WTC11 (cell line): ENCODE data around the gene SERPINB6. TPM values are rescaled to one million over a fixed set of nuclear protein-coding genes. Genes with fewer than 3 reads are reported as not detected.

Experiments
- ATAC-seq: fragments of 200-7000 bp; cut with Tn5 transposase; 2 replicates; pipeline ENCODE4 v1.10.0; 2021; ENCODE audit warnings: mild to moderate bottlenecking, moderate library complexity
- CTCF ChIA-PET: fragments of 300-600 bp; sonication (Branson Sonifier 250); formaldehyde crosslinking; loops from one replicate; lab custom pipeline; 2021; ENCODE audit warnings: antibody characterized with exemption; lab: Charles Lee
- POLR2A ChIA-PET: fragments of 350-600 bp; sonication (Branson Sonifier 250); formaldehyde crosslinking; loops from one replicate; lab custom pipeline; 2021; ENCODE audit warnings: antibody characterized with exemption; lab: Charles Lee
- DNase-seq: peaks from one replicate; pipeline ENCODE4 v3.0.0; 2021; ENCODE audit warnings: low spot score
- H3K27ac Mint-ChIP-seq: 2 replicates; pipeline ENCODE4 v1.8.0; 2021; ENCODE audit warnings: mixed read lengths
- H3K27me3 Mint-ChIP-seq: 2 replicates; pipeline ENCODE4 v1.8.0; 2021; ENCODE audit warnings: low read depth, mild to moderate bottlenecking, moderate library complexity, mixed read lengths
- H3K36me3 Mint-ChIP-seq: 2 replicates; pipeline ENCODE4 v1.8.0; 2021; ENCODE audit warnings: mixed read lengths
- H3K4me1 Mint-ChIP-seq: 2 replicates; pipeline ENCODE4 v1.8.0; 2022; ENCODE audit warnings: mixed read lengths
- H3K4me3 Mint-ChIP-seq: 2 replicates; pipeline ENCODE4 v1.8.0; 2021; ENCODE audit warnings: mild to moderate bottlenecking, moderate library complexity, mixed read lengths
- H3K9me3 Mint-ChIP-seq: 2 replicates; pipeline ENCODE4 v1.8.0; 2021; ENCODE audit warnings: mixed read lengths
- ESRRA ChIP-seq: sonication (generic); formaldehyde crosslinking; IDR thresholded peaks from 2 replicates; pipeline ENCODE4 v1.8.1; 2022; ENCODE audit warnings: mild to moderate bottlenecking, missing genetic modification reagents, borderline replicate concordance
- FOXP1 ChIP-seq: sonication (generic); formaldehyde crosslinking; IDR thresholded peaks from 2 replicates; pipeline ENCODE4 v1.8.0; 2022; ENCODE audit warnings: missing genetic modification reagents, mild to moderate bottlenecking, moderate library complexity, borderline replicate concordance
- GABPB1 ChIP-seq: sonication (generic); formaldehyde crosslinking; IDR thresholded peaks from 2 replicates; pipeline ENCODE4 v1.8.1; 2023; ENCODE audit warnings: mild to moderate bottlenecking, missing genetic modification reagents
- GRHL2 ChIP-seq: fragments of 250-450 bp; sonication (Bioruptor Pico); IDR thresholded peaks from 2 replicates; pipeline ENCODE4 v1.8.0; 2022; ENCODE audit warnings: mild to moderate bottlenecking, moderate library complexity; ENCODE audit not compliant: insufficient replicate concordance, severe bottlenecking
- HMGA2 ChIP-seq: fragments of 250-450 bp; sonication (Bioruptor Pico); IDR thresholded peaks from 2 replicates; pipeline ENCODE4 v1.4.0; 2021; ENCODE audit warnings: mild to moderate bottlenecking, moderate library complexity
- JAZF1 ChIP-seq: fragments of 250-450 bp; sonication (Bioruptor Pico); IDR thresholded peaks from 2 replicates; pipeline ENCODE4 v1.9.0; 2021; ENCODE audit warnings: moderate library complexity, mild to moderate bottlenecking, inconsistent platforms
- MXD4 ChIP-seq: fragments of 250-450 bp; sonication (Bioruptor Pico); IDR thresholded peaks from 2 replicates; pipeline ENCODE4 v1.8.0; 2021; ENCODE audit warnings: mild to moderate bottlenecking, moderate library complexity, borderline replicate concordance
- MYBL2 ChIP-seq: sonication (generic); formaldehyde crosslinking; IDR thresholded peaks from 2 replicates; pipeline ENCODE4 v1.8.1; 2023; ENCODE audit warnings: mild to moderate bottlenecking, moderate library complexity, missing genetic modification reagents
- NFATC4 ChIP-seq: fragments of 250-450 bp; sonication (Bioruptor Pico); IDR thresholded peaks from 2 replicates; pipeline ENCODE4 v1.9.0; 2021; ENCODE audit warnings: mild to moderate bottlenecking
- NFE2L1 ChIP-seq: sonication (generic); formaldehyde crosslinking; IDR thresholded peaks from 2 replicates; pipeline ENCODE4 v1.8.1; 2023; ENCODE audit warnings: missing genetic modification reagents
- NFYB ChIP-seq: sonication (generic); formaldehyde crosslinking; conservative IDR thresholded peaks from 2 replicates; pipeline ENCODE4 v1.8.0; 2022; ENCODE audit warnings: low read depth, missing genetic modification reagents
- NR2C2 ChIP-seq: sonication (generic); formaldehyde crosslinking; IDR thresholded peaks from 2 replicates; pipeline ENCODE4 v1.8.0; 2022; ENCODE audit warnings: mild to moderate bottlenecking, missing genetic modification reagents
- NR3C1 ChIP-seq: sonication (generic); formaldehyde crosslinking; conservative IDR thresholded peaks from 2 replicates; pipeline ENCODE4 v1.8.1; 2023; ENCODE audit warnings: low read depth, mild to moderate bottlenecking, missing genetic modification reagents
- PRRX2 ChIP-seq: fragments of 250-450 bp; sonication (Bioruptor Pico); IDR thresholded peaks from 2 replicates; pipeline ENCODE4 v1.8.0; 2021; ENCODE audit warnings: mild to moderate bottlenecking
- RORB ChIP-seq: fragments of 250-450 bp; sonication (Bioruptor Pico); IDR thresholded peaks from 2 replicates; pipeline ENCODE4 v1.9.0; 2021; ENCODE audit warnings: mild to moderate bottlenecking
- TEAD1 ChIP-seq: sonication (generic); formaldehyde crosslinking; IDR thresholded peaks from 2 replicates; pipeline ENCODE4 v1.8.0; 2022; ENCODE audit warnings: mild to moderate bottlenecking, missing genetic modification reagents
- ZNF232 ChIP-seq: sonication (generic); formaldehyde crosslinking; IDR thresholded peaks from 2 replicates; pipeline ENCODE4 v1.8.0; 2022; ENCODE audit warnings: mild to moderate bottlenecking, missing genetic modification reagents
- ZNF416 ChIP-seq: fragments of 250-450 bp; sonication (Bioruptor Pico); IDR thresholded peaks from 2 replicates; pipeline ENCODE4 v1.9.0; 2021; ENCODE audit warnings: mild to moderate bottlenecking, inconsistent platforms
- ZNF423 ChIP-seq: fragments of 250-450 bp; sonication (Bioruptor Pico); IDR thresholded peaks from 2 replicates; pipeline ENCODE4 v2.1.2; 2022; ENCODE audit warnings: mild to moderate bottlenecking, moderate library complexity
- ZNF671 ChIP-seq: fragments of 250-450 bp; sonication (Bioruptor Pico); IDR thresholded peaks from 2 replicates; pipeline ENCODE4 v1.8.0; 2021; ENCODE audit warnings: mild to moderate bottlenecking
- total RNA-seq: library from RNA; stranded (reverse); gene quantifications from 3 replicates; pipeline ENCODE4 v1.2.3, GENCODE V29; 2021
- TF ChIP-seq, protein P1 (sequence below): sonication (generic); formaldehyde crosslinking; IDR thresholded peaks from 2 replicates; pipeline ENCODE4 v1.8.0; 2022; ENCODE audit warnings: mild to moderate bottlenecking, missing genetic modification reagents
- TF ChIP-seq, protein P2 (sequence below): sonication (generic); formaldehyde crosslinking; IDR thresholded peaks from 2 replicates; pipeline ENCODE4 v1.8.1; 2022; ENCODE audit warnings: low read depth, missing genetic modification reagents, borderline replicate concordance
- TF ChIP-seq, protein P3 (sequence below): sonication (generic); formaldehyde crosslinking; IDR thresholded peaks from 2 replicates; pipeline ENCODE4 v1.8.0; 2022; ENCODE audit warnings: mild to moderate bottlenecking, missing genetic modification reagents
- TF ChIP-seq, protein P4 (sequence below): fragments of 250-450 bp; sonication (Bioruptor Pico); IDR thresholded peaks from 2 replicates; pipeline ENCODE4 v2.1.2; 2022; ENCODE audit warnings: mild to moderate bottlenecking, moderate library complexity
- TF ChIP-seq, protein P5 (sequence below): sonication (generic); formaldehyde crosslinking; IDR thresholded peaks from 2 replicates; pipeline ENCODE4 v1.8.1; 2022; ENCODE audit warnings: mild to moderate bottlenecking, moderate library complexity, missing genetic modification reagents
- TF ChIP-seq, protein P6 (sequence below): fragments of 250-450 bp; sonication (Bioruptor Pico); IDR thresholded peaks from 2 replicates; pipeline ENCODE4 v1.9.0; 2021; ENCODE audit warnings: moderate library complexity, mild to moderate bottlenecking, inconsistent platforms, borderline replicate concordance

Gene SERPINB6
- total RNA-seq, 1 experiment from 2014 or later = 28.0 TPM

DNA sequence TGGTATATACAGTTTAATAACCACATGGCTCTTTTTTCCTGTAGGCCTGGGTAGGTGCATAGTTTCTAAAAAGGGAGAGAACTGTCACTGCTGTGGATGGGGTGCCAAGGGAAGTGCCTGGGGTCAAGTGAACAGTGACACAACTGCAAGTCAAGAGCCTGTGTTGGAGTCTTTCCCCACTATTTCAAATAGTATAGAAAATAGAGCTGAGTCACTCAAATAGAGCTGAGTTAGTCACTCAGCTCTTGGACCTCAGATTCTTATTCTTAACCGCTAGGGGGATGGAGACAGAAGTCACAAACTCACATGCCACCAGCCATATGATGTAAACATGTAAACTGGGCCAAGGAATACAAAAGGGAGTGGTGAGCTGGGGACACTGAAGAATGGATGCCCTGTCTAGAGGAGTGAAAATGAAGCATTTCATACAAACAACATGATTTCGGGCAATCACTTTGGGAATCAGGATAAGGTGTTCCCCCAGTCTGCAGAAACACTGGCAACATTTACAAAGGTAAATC, 30.5 kb upstream of the SERPINB6 start (continued):
- no peak for TF ChIP-seq FOXP1 (CRISPR knock-in tag)
- TF ChIP-seq TEAD1 (CRISPR knock-in tag) = no peak
- TF ChIP-seq NFE2L1 = no peak
- TF ChIP-seq ESRRA (CRISPR knock-in tag) = no peak
- TF ChIP-seq, protein P1, sequence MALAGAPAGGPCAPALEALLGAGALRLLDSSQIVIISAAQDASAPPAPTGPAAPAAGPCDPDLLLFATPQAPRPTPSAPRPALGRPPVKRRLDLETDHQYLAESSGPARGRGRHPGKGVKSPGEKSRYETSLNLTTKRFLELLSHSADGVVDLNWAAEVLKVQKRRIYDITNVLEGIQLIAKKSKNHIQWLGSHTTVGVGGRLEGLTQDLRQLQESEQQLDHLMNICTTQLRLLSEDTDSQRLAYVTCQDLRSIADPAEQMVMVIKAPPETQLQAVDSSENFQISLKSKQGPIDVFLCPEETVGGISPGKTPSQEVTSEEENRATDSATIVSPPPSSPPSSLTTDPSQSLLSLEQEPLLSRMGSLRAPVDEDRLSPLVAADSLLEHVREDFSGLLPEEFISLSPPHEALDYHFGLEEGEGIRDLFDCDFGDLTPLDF (CRISPR knock-in tag) = no peak
- no peak for TF ChIP-seq MYBL2 (CRISPR knock-in tag)
- no peak for TF ChIP-seq ZNF416 (CRISPR knock-in tag)

DNA sequence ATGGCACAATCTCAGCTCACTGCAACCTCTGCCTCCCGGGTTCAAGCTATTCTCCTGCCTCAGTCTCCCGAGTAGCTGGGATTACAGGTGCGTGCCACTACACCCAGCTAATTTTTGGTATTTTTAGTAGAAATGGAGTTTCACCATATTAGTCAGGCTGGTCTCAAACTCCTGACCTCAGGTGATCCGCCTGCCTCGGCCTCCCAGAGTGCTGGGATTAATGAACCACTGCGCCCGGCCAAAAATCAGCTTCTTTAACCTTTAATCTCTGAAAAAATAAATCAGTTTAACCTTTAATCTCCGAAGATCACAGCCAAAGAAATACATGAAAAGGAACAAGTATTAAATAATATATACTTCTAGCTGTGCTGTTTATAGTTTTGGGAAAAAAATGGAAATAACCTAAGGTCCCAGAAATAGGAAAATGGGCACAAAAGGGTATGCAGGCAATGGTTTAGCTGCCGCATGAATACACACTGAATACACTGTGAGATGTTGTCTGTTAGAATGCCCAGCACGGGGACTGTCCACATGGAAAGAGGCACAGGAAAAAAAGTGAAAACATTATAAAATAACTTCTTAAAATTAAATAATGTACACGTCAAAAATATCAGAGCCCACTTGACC, 29.9 kb upstream of the SERPINB6 start:
- peaks cover 32% of the 10 kb centered on the region for H3K36me3 Mint-ChIP-seq
- no peak overlapping the region for H3K27ac Mint-ChIP-seq
- CTCF ChIA-PET = interaction anchor here (0.6 to 2.9 kb wide), 30 partner anchors 9 to 263 kb away, joined by 3 to 25 read pairs (median 4); partner anchors contain the start of gene SERPINB1
- H3K4me1 Mint-ChIP-seq = peaks cover 43% of the 10 kb centered on the region
- TF ChIP-seq, protein P2, sequence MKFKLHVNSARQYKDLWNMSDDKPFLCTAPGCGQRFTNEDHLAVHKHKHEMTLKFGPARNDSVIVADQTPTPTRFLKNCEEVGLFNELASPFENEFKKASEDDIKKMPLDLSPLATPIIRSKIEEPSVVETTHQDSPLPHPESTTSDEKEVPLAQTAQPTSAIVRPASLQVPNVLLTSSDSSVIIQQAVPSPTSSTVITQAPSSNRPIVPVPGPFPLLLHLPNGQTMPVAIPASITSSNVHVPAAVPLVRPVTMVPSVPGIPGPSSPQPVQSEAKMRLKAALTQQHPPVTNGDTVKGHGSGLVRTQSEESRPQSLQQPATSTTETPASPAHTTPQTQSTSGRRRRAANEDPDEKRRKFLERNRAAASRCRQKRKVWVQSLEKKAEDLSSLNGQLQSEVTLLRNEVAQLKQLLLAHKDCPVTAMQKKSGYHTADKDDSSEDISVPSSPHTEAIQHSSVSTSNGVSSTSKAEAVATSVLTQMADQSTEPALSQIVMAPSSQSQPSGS (CRISPR knock-in tag) = no peak
- TF ChIP-seq NR2C2 (CRISPR knock-in tag) (no peak), MYBL2 (CRISPR knock-in tag) (no peak), NR3C1 (no peak), ZNF671 (CRISPR knock-in tag) (no peak), GABPB1 (CRISPR knock-in tag) (no peak)
- TF ChIP-seq, protein P3, sequence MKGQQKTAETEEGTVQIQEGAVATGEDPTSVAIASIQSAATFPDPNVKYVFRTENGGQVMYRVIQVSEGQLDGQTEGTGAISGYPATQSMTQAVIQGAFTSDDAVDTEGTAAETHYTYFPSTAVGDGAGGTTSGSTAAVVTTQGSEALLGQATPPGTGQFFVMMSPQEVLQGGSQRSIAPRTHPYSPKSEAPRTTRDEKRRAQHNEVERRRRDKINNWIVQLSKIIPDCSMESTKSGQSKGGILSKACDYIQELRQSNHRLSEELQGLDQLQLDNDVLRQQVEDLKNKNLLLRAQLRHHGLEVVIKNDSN (CRISPR knock-in tag) = no peak
- no peak for DNase-seq
- H3K4me3 Mint-ChIP-seq = peak overlapping the region; percentile 90
- ATAC-seq = no peak
- no peaks in the 10 kb centered on the region; the same call in 1 of the 2 replicates for H3K27me3 Mint-ChIP-seq
- no peaks in the 10 kb centered on the region for H3K9me3 Mint-ChIP-seq
- POLR2A ChIA-PET = interaction anchor here (1.2 to 3.9 kb wide), 3 partner anchors 12 to 52 kb away, joined by 6 to 22 read pairs (median 21); no protein-coding TSS in a partner anchor

DNA sequence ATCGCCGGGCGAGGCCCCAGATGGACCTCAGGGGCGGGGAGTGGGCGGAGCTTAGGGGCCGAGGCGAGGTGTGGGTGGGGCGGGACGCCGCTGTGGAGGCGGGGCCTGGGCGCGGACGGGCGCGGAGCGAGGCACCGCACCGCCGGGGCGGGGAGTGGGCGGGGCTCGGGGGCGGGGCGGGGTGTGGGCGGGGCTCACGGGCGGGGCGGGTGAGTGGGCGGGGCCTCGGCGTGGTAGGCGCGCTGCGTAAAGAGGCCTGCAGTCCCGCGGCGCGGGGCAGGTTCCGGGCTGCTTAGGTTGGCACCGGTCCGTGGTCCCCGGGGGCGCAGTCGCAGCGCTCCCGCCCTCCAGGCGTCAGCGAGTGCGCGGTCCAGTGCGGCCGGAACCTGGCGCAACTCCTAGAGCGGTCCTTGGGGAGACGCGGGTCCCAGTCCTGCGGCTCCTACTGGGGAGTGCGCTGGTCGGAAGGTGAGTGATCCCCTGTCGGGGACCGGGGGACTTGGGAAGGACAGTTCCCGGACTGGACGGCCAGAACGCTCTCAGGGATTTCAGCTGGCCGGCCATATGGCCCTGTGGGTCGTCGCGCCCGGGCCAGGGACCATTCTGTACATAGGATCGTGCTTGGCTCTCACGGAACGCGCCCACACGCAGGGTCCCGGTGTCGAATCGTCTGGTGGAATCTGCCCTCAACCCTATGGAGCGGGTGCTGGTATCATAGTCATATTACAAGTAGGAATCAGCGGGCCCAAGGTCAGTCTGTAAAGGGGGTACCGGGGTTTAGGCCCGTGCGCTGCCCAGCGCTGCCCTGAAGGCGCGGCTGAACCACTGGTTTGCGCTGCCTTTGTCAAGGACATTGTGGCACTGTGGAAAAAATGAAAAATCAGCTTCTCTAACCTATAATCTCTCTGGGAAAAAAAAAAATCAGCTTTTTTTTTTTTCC, 28.5 kb upstream of the SERPINB6 start, which contains the start of gene NQO2:
Gene NQO2 (plus strand): TSS at position 277 of the 940 bp plus-strand sequence. CDS start 6,659 bp downstream, outside the sequence.
- peak within 1 kb of the TSS; percentile 77 for H3K27ac Mint-ChIP-seq
- no peaks in the 10 kb centered on the region for H3K9me3 Mint-ChIP-seq
- H3K27me3 Mint-ChIP-seq = no peaks in the 10 kb centered on the region; the same call in 1 of the 2 replicates
- ATAC-seq (peak; percentile 88), DNase-seq (peak; percentile 97)
- H3K4me3 Mint-ChIP-seq = peak within 1 kb of the TSS; percentile 90
- POLR2A ChIA-PET = interaction anchor here (0.6 to 3.9 kb wide), 9 partner anchors 10 to 195 kb away, joined by 3 to 22 read pairs (median 4); partner anchors contain the start of gene SERPINB1
- H3K36me3 Mint-ChIP-seq = peaks cover 18% of the 10 kb centered on the region
- H3K4me1 Mint-ChIP-seq = peaks cover 29% of the 10 kb centered on the region
- CTCF ChIA-PET = interaction anchor here (0.6 to 2.2 kb wide), 24 partner anchors 9 to 978 kb away, joined by 3 to 20 read pairs (median 6); partner anchors contain the start of genes BPHL, PSMG4 and WRNIP1
- no peak for TF ChIP-seq NR3C1
- TF ChIP-seq JAZF1 (CRISPR knock-in tag) = no peak
- TF ChIP-seq ZNF232 (CRISPR knock-in tag) = no peak
- TF ChIP-seq HMGA2 (CRISPR knock-in tag) = no peak
- TF ChIP-seq, protein P4, sequence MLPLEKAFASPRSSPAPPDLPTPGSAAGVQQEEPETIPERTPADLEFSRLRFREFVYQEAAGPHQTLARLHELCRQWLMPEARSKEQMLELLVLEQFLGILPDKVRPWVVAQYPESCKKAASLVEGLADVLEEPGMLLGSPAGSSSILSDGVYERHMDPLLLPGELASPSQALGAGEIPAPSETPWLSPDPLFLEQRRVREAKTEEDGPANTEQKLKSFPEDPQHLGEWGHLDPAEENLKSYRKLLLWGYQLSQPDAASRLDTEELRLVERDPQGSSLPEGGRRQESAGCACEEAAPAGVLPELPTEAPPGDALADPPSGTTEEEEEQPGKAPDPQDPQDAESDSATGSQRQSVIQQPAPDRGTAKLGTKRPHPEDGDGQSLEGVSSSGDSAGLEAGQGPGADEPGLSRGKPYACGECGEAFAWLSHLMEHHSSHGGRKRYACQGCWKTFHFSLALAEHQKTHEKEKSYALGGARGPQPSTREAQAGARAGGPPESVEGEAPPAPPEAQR (CRISPR knock-in tag) = no peak
- TF ChIP-seq, protein P5, sequence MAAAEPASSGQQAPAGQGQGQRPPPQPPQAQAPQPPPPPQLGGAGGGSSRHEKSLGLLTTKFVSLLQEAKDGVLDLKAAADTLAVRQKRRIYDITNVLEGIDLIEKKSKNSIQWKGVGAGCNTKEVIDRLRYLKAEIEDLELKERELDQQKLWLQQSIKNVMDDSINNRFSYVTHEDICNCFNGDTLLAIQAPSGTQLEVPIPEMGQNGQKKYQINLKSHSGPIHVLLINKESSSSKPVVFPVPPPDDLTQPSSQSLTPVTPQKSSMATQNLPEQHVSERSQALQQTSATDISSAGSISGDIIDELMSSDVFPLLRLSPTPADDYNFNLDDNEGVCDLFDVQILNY (CRISPR knock-in tag) = no peak
- TF ChIP-seq NFATC4 (CRISPR knock-in tag) = no peak
- TF ChIP-seq ZNF423 = no peak
- TF ChIP-seq GRHL2 (CRISPR knock-in tag) = no peak
- no peak for TF ChIP-seq NFYB (CRISPR knock-in tag)
- TF ChIP-seq MXD4 (CRISPR knock-in tag) = no peak
- TF ChIP-seq, protein P6, sequence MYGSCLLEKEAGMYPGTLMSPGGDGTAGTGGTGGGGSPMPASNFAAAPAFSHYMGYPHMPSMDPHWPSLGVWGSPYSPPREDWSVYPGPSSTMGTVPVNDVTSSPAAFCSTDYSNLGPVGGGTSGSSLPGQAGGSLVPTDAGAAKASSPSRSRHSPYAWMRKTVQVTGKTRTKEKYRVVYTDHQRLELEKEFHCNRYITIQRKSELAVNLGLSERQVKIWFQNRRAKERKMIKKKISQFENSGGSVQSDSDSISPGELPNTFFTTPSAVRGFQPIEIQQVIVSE (CRISPR knock-in tag) = no peak
- TF ChIP-seq PRRX2 (CRISPR knock-in tag) = no peak
- no peak for TF ChIP-seq RORB (CRISPR knock-in tag)
- TF ChIP-seq GABPB1 (CRISPR knock-in tag) = peak; percentile 72
